HG02852 (cell line): ENCODE measurements around the gene CXCL3.

ENCODE experiments used
- ATAC-seq: cut with Tn5 transposase; IDR thresholded peaks from one replicate; pipeline ENCODE4 v1.9.1; 2021; ENCODE audit warnings: mild to moderate bottlenecking, moderate library complexity; ENCODE audit not compliant: unreplicated experiment

CXCL3 gene

DNA sequence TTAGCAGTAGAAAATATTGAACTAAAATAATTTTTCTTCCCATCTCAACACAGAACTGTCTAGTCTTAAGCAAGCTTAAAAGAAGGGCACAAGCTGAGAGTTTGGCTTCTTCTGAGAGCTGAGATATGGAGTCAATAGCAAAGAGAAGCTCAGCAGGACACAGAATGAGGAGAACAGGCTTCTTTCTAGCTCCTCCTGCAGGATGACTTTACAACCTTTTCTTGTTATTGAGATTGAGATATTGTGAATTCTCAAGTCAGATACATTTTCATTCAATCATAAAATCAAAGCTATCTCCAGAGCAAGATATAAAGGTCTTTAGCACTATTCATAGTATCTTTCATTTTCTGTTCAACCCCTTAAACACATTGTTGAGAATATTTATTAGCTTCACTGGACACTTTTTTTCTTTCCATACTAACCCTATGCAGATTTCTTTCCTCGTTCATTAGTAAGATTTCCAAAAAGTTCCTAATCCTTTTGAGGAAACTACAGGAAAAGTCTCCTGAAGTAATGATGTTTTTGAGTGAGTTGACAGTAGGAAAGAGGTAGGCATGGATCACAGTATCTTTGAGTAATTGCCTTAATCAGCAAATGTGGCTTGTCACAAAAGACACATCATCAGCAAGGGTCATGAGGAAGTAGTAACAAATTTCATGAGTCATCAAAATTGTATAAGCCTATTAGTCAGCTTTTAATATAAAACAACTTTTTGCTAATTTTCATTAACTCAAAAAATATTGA, 17.8 kb upstream of the CXCL3 start:
- ATAC-seq = no peak

GRCh38 chr4:74055498-74055897, 17.0 kb upstream of the CXCL3 start:
- no peak for ATAC-seq

DNA sequence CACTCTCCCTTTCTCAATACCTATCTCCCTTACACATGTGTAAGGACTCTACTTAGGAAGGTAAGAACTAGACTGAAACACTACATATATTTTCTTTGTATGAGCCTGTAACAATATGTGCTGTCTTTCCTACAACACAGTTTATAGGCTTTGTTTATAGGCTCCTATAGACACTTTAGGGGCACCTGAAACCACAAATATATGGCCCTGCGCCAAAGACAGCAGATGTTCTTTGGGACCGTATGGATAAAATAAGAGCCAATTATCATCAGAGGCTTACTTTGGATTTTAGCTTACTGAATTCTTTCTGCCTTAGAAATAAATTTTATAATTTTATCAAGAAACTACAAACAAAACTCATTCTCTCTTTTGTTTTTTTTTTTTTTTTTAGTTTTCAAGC, 16.6 kb upstream of the CXCL3 start:
- no peak for ATAC-seq

DNA sequence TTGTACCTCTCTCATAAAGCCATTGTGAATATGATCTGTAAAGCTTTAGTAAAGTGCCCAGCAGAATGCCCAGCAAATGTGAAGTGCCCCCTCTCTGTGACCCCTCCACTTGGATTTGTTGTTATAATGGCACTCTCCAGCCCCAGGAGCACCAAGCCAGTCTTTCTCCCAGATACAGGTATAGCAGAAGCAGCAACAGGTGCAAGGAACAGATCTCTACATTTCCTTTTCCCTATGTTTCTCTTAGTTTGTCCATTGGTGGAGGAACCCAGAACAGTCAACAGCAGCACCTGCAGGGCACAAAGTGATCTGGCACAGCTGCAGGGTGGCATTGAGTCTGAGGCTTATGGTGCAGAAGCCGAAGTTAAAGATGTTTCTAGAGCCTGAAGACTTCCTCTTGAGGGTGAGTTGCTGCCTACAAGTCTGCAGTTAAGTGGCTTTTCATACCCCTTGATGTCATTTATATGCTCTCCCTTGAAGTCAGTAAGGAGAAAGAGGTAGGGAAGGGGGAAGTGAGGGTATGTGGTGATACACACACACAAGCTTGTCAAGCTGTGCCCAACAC, 16.1 kb upstream of the CXCL3 start:
- no peak for ATAC-seq

- ATAC-seq = no peak
These were observed 8.7 kb upstream of the CXCL3 start for GRCh38 chr4:74047152-74047551.

DNA sequence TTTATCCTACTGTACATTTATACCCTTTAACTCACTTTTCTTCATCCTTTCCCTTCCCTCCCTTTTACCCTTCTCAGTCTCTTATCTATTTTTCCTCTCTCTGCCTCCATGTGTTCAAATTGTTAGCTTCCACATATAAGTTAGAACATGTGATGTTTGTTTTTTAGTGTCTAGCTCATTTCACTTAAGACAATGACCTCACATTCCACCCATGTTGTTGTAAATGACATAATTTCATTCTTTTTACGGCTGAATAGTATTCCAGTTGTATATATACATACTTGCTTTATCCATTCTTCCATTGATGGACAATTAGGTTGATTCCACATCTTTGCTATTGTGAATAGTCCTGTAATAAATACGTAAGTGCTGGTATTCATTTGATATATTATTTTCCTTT, 7.3 kb upstream of the CXCL3 start:
- ATAC-seq = no peak

GRCh38 chr4:74045247-74045646, 6.8 kb upstream of the CXCL3 start:
- no peak for ATAC-seq

DNA sequence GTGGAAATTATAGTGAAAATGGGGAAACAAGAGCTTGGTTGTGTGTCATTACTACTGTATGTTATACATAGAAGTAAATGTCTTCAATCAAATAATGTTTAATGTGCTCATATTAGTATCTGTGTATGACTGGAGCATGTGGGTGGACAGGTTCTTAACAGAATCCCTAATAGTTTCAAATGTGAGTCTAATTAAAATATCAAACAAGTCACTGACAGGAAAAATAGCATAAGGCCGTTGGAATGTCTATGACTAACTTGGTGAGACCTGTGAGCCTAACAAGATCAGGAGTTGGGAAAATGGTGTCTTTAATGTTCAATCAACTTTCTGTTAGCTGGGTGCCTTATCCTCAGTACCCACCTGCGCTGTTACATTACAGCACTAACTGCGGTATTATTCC, 6.2 kb upstream of the CXCL3 start:
- no peak for ATAC-seq

- no peak for ATAC-seq
These were observed 4.2 kb upstream of the CXCL3 start for GRCh38 chr4:74042681-74043080.

- ATAC-seq = no peak
These were observed 2.9 kb upstream of the CXCL3 start for GRCh38 chr4:74041418-74041817.

- no peak for ATAC-seq
These were observed 850 bp upstream of the CXCL3 start for GRCh38 chr4:74039315-74039763.

DNA sequence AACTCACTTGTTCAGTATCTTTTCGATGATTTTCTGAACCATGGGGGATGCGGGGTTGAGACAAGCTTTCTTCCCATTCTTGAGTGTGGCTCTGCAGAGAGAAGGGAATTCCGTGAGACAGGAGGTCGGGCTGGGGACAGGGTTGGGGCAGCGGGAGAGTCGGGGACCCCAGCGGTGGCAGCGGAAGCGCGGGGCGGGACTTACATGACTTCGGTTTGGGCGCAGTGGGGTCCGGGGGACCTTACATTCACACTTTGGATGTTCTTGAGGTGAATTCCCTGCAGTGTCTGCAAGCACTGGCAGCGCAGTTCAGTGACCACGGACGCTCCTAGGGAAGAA, 434 bp downstream of the CXCL3 start:
- ATAC-seq = peak; percentile 16

GRCh38 chr4:74037076-74037955, 1.2 kb downstream of the CXCL3 start:
- ATAC-seq = no peak

DNA sequence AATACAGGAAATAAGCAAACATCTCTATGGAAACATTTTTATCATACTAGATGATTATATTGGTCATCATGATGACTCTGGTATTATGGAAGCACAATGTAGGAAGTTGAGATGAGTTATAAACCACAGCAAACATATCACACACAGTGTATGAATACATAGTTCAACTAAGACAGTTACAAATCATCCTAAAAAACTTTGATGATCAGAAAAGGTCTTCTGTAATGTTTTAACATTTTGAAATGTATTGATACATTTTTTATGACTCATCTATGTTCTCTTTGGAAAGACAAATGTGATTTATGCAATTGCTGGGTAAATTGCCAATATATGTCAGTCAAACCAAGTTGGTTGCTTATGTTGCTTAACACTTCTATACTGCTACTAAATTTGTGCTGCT, 4.8 kb downstream of the CXCL3 start:
- no peak for ATAC-seq

GRCh38 chr4:74032064-74032463, 6.4 kb downstream of the CXCL3 start:
- no peak for ATAC-seq

DNA sequence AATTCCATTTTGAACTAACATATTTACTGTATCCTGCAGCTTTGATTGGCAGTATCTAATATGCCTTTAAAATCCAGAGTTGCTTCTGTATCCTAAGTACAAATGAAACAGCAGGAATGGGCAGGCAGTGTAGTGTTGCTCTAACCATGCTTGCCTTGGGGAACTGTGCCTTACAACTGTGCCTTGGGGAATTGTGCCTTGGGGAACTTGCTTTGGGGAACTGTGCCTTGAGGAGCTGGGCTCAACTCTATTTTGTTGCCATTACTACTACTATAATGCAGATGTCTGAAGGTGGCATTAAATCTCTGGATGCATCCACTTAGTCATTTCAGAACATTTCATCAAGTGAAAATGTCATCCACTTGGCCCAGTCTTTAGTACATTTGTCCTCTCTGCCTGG, 6.9 kb downstream of the CXCL3 start:
- no peak for ATAC-seq

DNA sequence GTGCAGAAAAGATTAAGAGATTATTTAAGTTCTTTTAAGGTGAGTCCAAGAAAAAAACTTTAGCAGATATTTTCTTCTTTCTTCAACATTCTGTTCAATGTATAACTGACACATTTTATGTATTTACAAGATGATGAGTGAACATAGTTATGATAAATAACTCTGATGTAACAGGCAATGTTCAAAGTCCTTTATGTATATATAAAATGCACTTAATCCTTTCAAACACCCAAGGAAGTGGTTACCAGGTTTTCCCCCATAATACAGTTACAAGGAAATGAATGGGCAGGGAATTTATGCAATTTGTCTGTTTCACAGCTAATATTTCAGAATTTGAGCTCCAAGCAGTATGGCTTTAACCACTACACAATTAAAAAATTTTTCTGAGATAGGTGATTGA, 8.2 kb downstream of the CXCL3 start:
- ATAC-seq = no peak

GRCh38 chr4:74028504-74028903, 10.0 kb downstream of the CXCL3 start:
- ATAC-seq = no peak

GRCh38 chr4:74023709-74024108, 14.8 kb downstream of the CXCL3 start:
- no peak for ATAC-seq

- no peak for ATAC-seq
These were observed 16.9 kb downstream of the CXCL3 start for GRCh38 chr4:74021601-74022000.

DNA sequence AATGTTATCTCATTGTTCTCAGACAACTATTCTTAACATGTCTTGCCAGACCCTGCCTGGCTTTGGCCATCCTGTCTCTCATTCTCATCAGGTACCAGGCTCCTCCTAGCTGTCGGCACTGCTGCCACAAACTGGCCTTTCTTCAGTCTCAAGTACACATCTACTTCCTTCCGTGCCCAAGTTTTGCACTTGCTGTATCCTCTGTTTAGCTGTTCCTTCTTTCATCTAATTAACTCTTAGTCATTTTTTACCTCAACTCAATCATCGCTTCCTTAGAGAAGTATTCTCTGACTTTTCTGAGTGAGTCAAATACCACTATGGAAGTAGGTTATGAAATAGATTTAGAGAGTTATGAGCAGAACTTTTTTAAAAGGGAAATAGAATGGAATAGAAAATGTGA, 19.7 kb downstream of the CXCL3 start:
- no peak for ATAC-seq

DNA sequence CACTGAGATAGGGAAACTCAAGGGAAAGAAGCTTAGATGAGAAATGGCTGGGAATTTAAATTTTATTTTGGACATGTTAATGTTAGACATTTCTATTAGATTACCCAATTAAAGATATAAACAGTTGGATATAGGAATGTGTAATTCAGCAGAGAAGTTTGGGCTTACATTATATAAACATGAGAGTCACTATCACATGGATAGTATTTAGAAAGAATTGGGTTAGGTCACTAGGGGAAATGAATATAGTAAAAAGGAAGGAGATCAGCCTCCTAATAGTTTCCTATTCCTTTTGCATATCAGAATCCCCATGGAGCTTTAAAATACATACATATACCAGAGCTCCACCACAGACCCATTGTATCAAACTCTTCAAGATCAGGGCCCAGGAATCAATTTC, 20.4 kb downstream of the CXCL3 start:
- no peak for ATAC-seq
